GM19395 (cell line): Measurements from ENCODE around the gene SNX4.

Experiments
- ATAC-seq: cut with Tn5 transposase; IDR thresholded peaks from one replicate; pipeline ENCODE4 v1.9.1; 2021; ENCODE audit warnings: mild to moderate bottlenecking, moderate library complexity; ENCODE audit not compliant: unreplicated experiment

Gene SNX4

GRCh38 chr3:125470671-125471070, 49.3 kb downstream of the SNX4 start:
- ATAC-seq, result no peak

DNA sequence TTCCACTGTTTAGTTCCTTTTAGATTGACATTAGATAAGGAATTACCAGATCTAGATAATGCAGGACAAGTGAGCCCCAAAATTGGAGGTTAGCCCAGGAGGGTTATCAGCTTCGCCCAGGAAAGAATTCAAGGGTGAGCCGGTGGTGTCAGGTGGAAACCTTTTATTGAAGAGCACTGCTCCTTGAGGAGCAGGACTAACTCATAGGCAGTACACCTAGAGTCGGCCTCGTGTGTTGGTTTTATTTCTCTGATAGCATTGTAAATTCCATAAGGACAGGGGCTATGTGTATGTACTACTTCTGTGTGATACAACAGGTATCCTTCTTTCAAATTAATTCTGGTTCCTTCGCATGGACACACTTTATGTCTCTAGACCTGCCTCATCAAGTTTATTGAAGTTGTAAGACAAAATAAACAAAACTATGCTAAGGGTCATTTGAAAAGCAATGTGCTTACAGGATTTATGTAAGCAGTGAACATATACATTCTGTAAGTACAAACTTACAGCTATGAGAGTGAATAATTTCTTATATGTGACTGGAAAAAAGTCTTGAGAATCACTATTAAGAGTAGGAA, 57.2 kb downstream of the SNX4 start:
- no peak for ATAC-seq

DNA sequence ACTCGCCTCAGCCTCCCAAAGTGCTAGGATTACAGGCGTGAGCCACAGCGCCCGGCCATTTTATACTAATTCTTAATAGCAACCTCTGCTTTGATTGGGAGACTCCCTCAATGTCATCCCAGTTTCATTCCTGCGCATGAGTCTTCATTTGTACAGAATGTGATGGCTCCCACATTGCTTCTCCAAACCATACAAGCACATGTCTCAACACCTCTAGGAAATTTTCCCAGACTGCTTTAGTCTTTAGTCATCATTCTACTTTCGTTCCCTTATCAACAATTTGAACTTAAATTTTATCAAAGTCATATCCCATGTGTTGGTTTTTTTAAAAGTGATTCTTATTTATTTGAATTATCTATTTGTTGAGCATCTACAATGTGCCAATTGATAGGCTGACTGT, 58.1 kb downstream of the SNX4 start:
- ATAC-seq, result no peak

GRCh38 chr3:125460233-125460632, 59.8 kb downstream of the SNX4 start:
- ATAC-seq, result no peak

GRCh38 chr3:125443923-125444322, 76.1 kb downstream of the SNX4 start:
- no peak for ATAC-seq

DNA sequence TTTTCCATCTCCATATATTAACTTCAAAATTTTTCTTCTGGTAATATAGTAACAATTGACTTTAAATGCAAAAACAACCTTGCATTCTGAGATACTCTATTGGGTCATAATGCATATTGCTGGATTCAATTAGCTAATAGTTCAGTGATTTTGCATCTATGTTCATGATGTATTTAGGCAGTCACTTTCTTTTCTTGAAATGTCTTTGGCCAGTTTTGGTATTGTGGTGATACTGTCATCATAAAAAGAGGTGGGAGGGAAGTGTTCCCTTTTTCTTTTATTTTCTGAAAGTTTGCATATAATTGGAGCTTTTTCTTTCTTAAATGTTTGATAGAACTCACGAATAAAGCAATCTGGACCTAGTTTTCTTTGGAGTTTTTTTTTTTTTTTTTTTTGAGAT, 77.5 kb downstream of the SNX4 start:
- ATAC-seq, result no peak

DNA sequence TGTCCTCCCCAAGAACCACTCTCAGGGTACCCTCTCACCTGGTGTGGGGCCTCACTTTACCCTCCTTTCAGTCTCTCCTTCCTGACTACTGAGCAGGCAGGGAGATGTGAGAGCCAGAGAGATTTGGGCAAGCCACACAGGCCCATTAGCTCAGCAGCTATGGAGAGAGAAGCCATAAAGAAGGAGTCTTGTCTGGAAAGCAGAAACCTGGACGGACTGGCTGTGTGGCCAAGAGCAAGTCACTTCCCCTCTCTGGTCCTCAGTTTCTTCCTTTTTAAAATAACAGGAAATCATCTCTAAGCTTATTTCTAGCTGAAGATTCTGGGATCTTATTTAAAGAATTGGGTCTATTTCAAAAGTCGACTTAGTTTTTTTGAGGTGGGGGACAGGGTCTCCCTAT, 79.0 kb downstream of the SNX4 start:
- no peak for ATAC-seq

DNA sequence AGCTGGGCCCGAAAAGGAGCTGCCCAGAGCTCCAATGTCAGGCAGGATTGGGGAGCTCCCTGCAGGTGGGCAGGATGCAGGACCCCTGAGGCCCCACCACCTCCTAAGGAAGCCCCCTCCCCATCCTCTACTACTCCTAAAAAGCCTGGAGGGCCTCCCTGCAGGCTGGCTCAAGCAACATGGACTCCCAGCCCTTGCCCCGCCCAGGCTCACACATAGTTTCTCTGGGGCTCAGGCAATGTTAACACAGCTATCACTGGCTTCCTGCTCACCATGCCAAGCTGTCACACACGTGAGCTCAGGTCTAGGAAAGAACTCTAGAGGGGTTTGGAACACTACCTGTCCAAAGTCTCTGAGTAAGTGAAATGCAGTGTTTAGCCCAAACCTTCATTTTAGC, 79.4 kb downstream of the SNX4 start:
- no peak for ATAC-seq

DNA sequence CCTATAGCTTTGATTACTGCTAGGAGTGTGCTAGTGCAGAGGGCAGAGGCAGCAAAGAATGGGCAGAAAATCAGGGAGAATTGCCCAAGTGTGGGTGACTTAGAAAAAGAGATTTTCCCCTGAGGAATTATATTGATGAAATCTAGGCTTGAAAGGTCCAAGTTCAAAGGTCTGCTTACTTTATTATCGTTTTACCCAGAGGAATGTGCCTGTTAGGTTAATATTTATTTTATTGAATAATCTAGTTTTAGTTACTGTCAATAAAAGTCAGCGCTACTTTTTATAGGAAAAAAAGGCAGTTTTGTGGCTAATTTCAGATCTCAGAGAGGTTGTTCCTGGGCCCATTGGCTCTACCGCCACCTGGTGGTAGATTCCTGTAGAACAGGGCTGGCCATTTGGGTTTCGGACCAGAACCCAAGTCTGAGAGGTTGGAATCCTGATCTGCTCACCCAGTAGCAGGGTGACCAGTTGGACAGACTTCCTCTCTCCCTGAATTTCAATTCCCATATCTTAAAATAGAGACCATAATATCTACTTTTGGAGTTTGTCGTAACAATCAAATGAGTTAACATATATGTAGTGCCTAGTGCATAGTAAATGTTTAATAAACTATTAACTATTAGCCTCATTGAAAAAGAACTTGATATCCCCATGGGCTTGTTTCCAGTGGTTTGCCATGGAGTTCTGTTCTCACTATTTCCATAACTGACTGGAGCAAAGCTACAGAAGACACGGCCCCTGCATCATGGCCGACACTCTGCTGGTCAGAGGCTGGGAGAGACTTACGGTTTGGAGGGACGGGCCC, 82.2 kb downstream of the SNX4 start:
- no peak for ATAC-seq

DNA sequence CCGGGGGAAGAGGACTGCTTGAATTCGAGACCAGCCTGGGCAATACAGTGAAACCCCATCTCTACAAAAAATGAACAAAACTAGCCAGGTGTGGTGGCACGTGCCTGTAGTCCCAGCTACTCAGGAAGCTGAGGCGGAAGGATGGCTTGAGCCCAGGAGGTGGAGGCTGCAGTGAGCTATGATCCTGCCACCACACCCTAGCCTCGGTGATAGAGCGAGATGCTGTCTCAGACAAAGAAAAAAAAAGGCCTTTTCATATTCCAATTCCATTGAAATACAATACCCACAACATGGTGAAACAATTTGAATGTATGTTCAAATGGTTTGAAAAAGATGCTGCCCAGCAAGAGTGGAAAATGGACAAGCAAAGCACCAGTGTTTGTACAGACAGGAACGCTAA, 83.1 kb downstream of the SNX4 start:
- no peak for ATAC-seq

GRCh38 chr3:125435231-125435630, 84.8 kb downstream of the SNX4 start:
- ATAC-seq, result no peak

DNA sequence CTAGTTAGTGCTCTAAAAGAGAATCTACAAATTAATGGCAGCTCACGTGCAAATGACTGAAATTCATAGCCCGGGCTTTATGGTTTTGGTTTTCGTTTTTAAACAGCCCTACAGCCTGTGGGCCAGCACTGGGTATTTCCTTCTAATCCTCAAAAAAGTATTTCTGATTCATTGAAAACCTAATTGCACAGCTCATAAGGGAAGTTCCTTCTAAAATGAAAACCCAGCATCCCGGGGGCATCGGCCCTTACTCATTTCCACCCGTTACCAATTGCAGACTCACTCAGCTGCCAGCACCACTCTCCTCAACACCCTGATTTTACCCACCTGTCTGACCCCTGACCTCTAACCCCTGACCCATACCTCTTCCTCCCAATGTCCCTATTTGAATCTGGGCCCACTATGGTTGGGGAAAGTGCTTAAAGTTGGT, 85.4 kb downstream of the SNX4 start:
- no peak for ATAC-seq

GRCh38 chr3:125433611-125434041, 86.4 kb downstream of the SNX4 start:
- no peak for ATAC-seq

DNA sequence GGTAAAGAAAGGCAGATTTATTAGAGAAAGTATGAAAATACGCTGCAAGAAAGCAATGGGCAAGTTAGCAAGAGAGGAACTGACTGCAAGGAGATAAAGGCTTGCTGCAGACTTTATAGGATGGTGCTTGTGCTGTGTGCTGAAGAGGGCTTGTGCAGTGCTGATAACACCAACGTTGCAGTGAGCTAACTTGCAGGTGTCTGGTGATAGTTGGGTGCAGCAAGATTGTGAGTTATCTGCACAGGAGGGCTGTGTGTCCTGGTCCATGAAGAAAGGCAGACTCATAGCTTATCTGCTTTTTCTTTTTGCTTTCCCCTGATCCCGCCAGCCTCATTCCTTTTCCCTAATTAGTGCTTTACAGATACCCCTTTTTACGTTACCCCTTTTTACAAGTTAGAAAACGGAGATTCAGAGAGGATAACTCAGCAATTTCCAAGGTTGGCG, 86.9 kb downstream of the SNX4 start:
- no peak for ATAC-seq

DNA sequence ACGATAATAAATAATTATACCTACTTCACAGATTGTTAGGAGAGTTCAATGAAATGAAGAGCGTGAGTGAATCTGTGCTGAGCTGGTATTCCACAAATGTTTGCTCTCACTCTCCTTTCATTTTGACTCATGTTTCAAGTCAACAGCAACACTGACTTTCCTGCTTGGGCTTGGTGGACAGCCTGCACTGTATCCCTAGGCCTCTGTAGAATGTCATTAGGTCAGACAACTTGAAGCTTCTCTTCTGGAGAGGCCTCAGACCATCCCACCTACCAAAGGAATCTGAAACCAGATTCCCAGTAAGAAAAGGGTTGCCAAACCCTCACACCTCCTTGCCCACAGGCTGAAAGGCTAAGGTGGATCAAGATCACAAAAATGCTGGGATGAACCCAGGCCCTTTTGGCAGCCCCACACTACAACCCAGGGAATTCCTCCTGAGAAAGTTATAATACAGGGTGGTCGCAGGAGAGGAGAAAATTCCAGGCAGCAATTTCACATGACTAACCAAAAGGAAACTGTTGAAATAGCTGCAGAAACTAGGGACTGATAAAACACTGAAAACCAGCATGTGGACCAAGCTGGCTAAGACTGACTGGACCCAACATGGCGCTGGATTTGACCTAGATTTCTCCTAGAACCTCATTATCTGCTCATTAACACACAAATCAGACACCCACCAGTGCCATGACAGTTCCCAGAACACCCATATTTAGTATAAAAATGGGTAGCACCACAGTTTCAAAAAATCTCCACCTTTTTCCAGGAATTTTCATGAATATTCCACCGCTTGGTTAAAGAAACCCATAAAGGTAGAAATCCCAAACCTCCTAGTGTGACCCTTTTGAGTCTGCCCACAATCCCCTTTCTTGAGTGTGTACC, 87.9 kb downstream of the SNX4 start:
- no peak for ATAC-seq

- ATAC-seq, result no peak
These were observed 88.6 kb downstream of the SNX4 start for GRCh38 chr3:125431391-125431790.

DNA sequence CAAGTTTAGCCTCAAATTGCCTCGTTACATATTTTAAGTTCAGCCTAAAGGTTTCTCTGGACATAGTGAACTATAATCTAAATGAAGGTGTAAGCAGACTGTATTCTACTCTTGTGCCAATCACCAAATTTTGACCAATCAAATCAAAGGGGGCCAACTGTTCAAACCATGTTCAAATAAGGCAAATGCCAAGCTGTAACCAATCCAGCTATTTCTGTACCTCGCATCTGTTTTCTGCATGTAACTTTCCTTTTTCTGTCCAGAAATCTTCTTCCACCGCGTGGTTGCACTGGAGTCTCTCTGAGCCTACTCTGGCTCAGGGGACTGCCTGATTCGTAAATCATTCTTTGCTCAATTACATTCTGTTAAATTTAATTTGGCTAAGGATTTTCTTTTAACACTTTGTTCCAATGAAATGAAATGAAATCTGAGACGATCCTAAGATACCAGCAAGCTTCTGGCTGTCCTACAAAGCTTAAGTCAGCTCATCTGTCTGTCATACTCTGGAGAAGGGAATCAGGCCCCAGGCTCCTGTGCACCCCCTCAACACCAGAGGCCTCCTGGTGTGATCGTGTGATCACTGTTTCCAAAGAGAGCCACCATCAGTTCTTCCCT, 91.7 kb downstream of the SNX4 start:
- no peak for ATAC-seq

DNA sequence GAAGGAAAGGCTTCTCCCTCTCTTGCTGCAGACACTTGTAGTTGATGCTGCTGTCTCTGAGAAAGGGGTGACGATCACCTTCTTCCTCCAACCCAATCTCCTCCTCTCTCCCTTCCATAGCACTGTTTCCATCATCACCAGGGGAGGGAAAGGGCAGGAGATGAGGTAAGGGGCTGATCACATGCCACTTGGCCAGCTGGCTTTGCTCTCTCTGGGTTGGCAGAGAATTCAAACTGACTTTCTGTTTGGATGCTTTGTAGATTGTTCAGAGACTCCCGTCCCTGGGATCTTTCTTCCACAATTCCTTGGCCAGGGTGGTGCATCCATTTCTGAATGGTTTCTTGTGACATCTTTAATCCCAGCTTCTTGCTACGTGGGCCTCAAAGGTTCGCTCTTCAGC, 101.7 kb downstream of the SNX4 start:
- no peak for ATAC-seq

DNA sequence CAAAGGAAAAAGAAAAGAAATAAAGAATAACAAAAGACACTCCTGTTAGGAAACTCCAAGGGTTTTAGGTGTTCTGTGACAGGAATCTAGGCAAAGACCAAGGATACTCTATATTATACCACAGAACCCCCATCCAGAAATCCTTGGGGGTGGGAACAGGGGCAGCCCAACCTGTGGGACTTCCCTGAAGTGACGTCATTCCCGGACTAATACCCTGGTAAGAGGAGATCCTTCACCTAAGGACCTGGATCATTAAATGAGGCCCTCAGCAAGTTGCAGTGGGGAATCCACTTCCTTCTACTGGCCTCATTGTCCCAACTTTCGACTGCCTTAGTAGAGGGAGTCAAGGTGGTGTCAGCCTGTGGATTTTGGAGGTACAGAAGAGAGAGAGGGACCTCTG, 103.8 kb downstream of the SNX4 start:
- ATAC-seq, result no peak

DNA sequence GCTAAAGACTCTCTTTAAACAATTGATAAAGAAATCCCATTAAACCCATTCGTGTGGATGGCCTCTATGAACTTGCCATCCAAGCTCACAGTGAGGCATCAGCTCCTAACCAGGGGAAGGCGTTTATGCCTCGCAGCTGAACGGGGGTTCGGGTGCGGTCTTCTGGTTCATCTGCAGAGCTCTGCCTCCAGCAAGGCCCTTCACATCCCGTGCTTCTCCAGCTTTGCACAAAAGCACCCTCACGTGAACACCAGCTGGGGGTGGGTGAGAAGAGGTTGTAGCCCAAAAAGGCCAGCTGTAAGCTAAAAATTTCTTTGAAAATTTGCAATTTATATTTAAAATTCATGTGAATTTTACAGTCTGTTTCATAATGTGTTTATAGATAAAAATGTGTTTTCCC, 105.3 kb downstream of the SNX4 start:
- ATAC-seq, result no peak

GRCh38 chr3:125410922-125411321, 109.1 kb downstream of the SNX4 start:
- ATAC-seq, result no peak
